Breast epithelium (tissue), 4 donors: Measurements from ENCODE around the gene TTC12. TPM values are rescaled to one million over a fixed set of nuclear protein-coding genes. Genes with fewer than 3 reads are reported as not detected.
"Not testable (repeated sequence)": the region's sequence is repeated elsewhere in the genome, so short reads cannot be mapped to it uniquely, and the experiment has no call there.

Source experiments
- DNase-seq, 2 donors: peaks; one replicate each; pipeline ENCODE4 v3.0.0-alpha.2; 2019; ENCODE audit warnings: low spot score in 2 of 2
- H3K27ac ChIP-seq, 2 donors: fragments of 200-600 bp; sonication (generic) in 1 of 2; one replicate each; pipeline ENCODE4 v1.5.1; 2016 to 2019; ENCODE audit warnings: mild to moderate bottlenecking in 1 of 2
- H3K27me3 ChIP-seq, 2 donors: fragments of 200-600 bp; sonication (generic) in 1 of 2; one replicate each; pipeline versions ENCODE4 v1.5.1 to v1.6.0; 2017 to 2019; ENCODE audit warnings: control low read depth in 1 of 2, mild to moderate bottlenecking in 1 of 2
- H3K36me3 ChIP-seq: fragments of 200-600 bp; one replicate; pipeline ENCODE4 v1.5.1; 2019
- H3K4me1 ChIP-seq, 2 donors: fragments of 200-600 bp; sonication (generic); one replicate each; pipeline ENCODE4 v1.5.1; 2016 to 2019; ENCODE audit warnings: control low read depth in 1 of 2
- H3K4me3 ChIP-seq, 3 donors: fragments of 200-600 bp; sonication (generic); 1 replicate in 2 of 3; 2 replicates in 1 of 3; pipeline ENCODE4 v1.5.1; 2016 to 2019; ENCODE audit warnings: mild to moderate bottlenecking in 3 of 3, moderate library complexity in 2 of 3
- H3K9me3 ChIP-seq, 2 donors: fragments of 200-600 bp; sonication (generic) in 1 of 2; one replicate each; pipeline ENCODE4 v1.5.1; 2016 to 2019; ENCODE audit warnings: control low read depth in 1 of 2
- POLR2A ChIP-seq: fragments of 450-650 bp; IDR thresholded peaks from one replicate; pipeline ENCODE4 v1.6.1; 2016; ENCODE audit warnings: antibody characterized with exemption, mild to moderate bottlenecking, moderate library complexity
- POLR2AphosphoS5 ChIP-seq, 3 donors: sonication (generic); formaldehyde crosslinking; IDR thresholded peaks; one replicate each; pipeline ENCODE4 v1.6.1; 2017; ENCODE audit warnings: antibody characterized with exemption in 3 of 3
- intact Hi-C: fragments of 100-400 bp; cut with DNase I; formaldehyde crosslinking; loops from one replicate; pipeline ENCODE4 v1.15.1; 2023; ENCODE audit warnings: low total_unique reads
- total RNA-seq, 3 donors: library from RNA; depleted of rRNA; stranded (reverse); fragments of >200 nt; gene quantifications; one replicate each; pipeline ENCODE4 v1.1.0, GENCODE V29; 2016
- TF ChIP-seq, protein P1 (sequence below), 3 donors: fragments of 450-650 bp; IDR thresholded peaks; one replicate each; pipeline ENCODE4 v1.5.1; 2016 to 2017; ENCODE audit warnings: antibody characterized with exemption in 3 of 3, mild to moderate bottlenecking in 3 of 3, moderate library complexity in 3 of 3

TTC12 gene
- total RNA-seq, 3 donors from 2014 or later: 12.3 to 48.4 (median 43.6) TPM

DNA sequence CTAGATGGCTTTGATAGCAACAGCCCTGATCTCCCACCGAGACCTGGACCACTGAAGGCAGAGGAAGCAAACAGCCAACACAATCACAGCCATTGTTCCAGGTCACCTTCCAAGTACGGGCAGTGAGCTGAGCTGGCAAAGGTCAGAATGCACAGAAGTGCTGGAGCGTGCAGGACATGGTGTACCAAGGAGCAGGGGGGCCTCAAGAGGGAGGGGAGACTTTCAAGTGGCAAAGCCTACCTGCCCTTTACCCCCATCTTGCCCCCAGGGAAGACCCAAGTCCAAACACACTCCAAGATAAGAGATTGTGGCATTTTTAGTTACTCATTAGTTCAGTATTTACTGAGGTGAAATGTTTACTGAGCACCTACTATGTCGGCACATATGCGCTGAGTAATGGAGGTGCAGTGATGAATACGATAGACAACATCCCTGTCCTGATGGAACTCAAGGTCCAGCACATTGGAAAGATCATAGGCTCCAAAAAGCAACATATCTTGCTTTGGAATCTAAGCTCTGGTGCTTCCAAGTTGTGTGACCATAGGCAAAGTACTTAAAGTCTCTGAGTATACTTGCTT is 26.0 kb upstream of the TTC12 start:
- H3K36me3 ChIP-seq: no peaks in the 10 kb centered on the region
- no peaks in the 10 kb centered on the region for H3K9me3 ChIP-seq
- no peak overlapping the region for H3K4me3 ChIP-seq
- H3K4me1 ChIP-seq: no peaks in the 10 kb centered on the region
- H3K27me3 ChIP-seq: no peaks in the 10 kb centered on the region
- no peak overlapping the region for H3K27ac ChIP-seq
- DNase-seq: no peak
- TF ChIP-seq, protein P1, sequence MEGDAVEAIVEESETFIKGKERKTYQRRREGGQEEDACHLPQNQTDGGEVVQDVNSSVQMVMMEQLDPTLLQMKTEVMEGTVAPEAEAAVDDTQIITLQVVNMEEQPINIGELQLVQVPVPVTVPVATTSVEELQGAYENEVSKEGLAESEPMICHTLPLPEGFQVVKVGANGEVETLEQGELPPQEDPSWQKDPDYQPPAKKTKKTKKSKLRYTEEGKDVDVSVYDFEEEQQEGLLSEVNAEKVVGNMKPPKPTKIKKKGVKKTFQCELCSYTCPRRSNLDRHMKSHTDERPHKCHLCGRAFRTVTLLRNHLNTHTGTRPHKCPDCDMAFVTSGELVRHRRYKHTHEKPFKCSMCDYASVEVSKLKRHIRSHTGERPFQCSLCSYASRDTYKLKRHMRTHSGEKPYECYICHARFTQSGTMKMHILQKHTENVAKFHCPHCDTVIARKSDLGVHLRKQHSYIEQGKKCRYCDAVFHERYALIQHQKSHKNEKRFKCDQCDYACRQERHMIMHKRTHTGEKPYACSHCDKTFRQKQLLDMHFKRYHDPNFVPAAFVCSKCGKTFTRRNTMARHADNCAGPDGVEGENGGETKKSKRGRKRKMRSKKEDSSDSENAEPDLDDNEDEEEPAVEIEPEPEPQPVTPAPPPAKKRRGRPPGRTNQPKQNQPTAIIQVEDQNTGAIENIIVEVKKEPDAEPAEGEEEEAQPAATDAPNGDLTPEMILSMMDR (IDR thresholded peaks at IDR 0.05): no peak
- no peak for TF ChIP-seq POLR2A
- no peak for TF ChIP-seq POLR2AphosphoS5 (IDR thresholded peaks at IDR 0.05)
- intact Hi-C loops: no loop called here

DNA sequence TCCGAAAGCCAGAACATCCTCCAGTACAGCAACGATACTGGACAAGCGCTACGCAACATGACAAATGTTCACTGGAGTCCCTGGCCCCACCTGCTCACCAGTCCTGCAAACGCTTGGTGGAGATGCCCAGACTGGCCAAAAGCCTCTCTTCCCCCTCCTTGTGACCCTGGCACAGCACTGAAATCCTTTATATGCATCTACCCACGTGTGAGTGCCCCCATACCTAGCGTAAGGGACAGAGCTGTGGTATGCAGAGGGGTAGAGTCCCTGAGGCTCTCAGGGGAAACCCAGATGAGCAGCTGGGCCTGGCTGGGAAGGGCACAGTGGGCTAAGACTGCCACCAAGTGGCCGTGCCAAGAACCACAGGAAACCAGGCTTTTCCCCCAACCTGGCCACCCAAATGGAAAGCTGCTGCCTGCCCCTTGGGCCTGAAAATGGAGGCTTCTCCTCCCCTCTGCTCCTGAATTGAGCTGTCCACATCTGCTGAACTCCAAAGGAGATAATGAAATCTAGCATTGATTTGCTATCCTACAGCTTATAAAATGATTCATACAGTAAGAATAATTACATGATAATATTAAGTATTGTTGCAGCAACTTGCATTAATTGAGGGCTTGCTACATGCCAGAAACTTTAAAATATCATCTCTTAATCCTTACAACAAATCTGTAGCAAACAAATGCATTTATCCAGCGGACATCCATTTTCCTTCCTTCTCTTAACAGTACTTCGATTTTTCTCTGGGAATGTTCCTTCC is 24.8 kb upstream of the TTC12 start:
- H3K27me3 ChIP-seq: no peaks in the 10 kb centered on the region
- no peak for TF ChIP-seq POLR2AphosphoS5 (IDR thresholded peaks at IDR 0.05)
- TF ChIP-seq, protein P1 (IDR thresholded peaks at IDR 0.05): peak; percentile 48 to 90 (median 84)
- no peaks in the 10 kb centered on the region for H3K9me3 ChIP-seq
- H3K4me3 ChIP-seq: no peak overlapping the region
- intact Hi-C loops: no loop called here
- DNase-seq: no peak
- no peaks in the 10 kb centered on the region for H3K36me3 ChIP-seq
- H3K27ac ChIP-seq: no peak overlapping the region
- H3K4me1 ChIP-seq: no peaks in the 10 kb centered on the region

DNA sequence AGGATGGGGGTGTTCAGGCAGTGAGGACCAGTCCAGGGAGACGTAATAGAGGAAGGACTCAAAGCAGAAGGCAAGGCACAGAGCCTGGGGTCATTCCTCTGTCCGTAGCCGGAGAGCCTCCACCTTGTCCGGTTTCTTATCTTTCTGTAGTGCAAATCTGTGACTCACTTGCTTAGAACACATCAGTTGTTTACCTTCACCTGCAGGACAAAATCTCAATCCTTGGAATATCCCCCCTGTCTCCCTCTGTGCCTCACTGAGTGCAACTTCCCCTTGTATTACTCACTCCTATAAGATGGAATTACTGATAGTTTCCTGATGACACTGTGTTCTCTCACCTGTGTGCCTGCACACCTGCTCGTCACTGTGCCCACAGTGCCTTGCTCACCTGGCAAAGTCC is 20.4 kb upstream of the TTC12 start:
- Histone ChIP-seq H3K4me1 (no peaks in the 10 kb centered on the region), H3K9me3 (no peaks in the 10 kb centered on the region), H3K36me3 (no peaks in the 10 kb centered on the region), H3K27me3 (no peaks in the 10 kb centered on the region), H3K27ac (no peak overlapping the region), H3K4me3 (no peak overlapping the region)
- intact Hi-C loops: no loop called here
- TF ChIP-seq, protein P1 (IDR thresholded peaks at IDR 0.05): no peak
- TF ChIP-seq POLR2A (no peak), POLR2AphosphoS5 (IDR thresholded peaks at IDR 0.05) (no peak)
- no peak for DNase-seq

DNA sequence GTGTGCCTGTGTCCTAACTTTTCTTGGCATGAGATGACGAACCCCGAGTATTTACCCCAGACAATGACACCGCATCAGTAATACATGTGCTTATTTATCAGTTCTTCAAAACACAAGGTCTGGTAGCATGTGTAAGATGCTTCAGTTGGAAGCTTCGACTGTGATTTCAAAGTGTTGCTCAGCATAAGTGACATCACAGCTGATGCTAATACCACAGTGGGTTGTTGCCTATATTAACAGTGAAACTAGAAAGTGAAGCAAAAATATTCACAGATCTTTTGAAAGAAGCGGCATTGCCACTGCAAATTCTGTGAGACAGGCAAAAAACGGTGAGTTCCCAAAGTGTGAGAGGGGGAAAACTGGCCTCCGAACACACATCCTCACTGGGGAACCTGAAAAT is 18.4 kb upstream of the TTC12 start:
- TF ChIP-seq, protein P1 (IDR thresholded peaks at IDR 0.05): no peak
- TF ChIP-seq POLR2AphosphoS5 (IDR thresholded peaks at IDR 0.05) (no peak), POLR2A (no peak)
- Histone ChIP-seq H3K9me3 (no peaks in the 10 kb centered on the region), H3K4me1 (no peaks in the 10 kb centered on the region), H3K36me3 (no peaks in the 10 kb centered on the region), H3K27me3 (no peaks in the 10 kb centered on the region), H3K4me3 (no peak overlapping the region), H3K27ac (no peak overlapping the region)
- intact Hi-C loops: no loop called here
- DNase-seq: no peak

DNA sequence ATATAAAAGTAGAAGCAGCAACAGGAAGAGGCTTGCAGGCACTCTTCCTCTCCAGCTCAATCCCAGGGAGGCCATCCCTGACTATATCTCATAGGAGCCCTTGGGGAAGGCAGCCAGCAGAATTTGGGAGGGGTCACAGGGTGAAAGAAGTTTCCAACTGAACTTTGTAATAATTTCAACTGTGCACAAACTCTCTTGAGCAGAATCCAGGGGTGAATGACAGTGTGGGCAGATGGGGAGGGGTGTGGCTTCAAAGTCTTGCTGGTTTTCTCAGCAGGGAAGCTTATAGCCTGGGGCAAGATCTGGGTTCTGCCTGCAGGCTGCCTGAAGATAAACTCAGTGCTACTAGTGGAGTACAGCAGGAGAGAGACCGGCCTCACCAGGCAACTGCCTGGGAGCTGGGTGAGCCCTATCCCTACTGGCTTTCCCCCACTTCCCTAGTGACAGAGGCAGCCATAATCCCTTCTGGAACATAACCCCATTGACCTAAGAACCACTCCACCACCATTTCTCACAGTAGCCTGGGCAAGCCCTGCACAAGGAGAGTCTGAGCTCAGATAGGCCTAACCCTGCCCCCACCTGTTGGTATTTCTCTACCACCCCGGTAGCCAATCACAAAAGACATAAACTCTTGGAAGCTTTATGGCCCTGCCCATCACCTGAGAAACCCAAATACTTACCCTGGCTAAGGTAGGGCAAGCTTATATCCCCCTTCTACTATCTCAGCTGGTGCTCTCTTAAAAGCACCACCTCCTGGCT is 17.8 kb upstream of the TTC12 start:
- no peaks in the 10 kb centered on the region for H3K27me3 ChIP-seq
- DNase-seq: no peak
- intact Hi-C loops: no loop called here
- H3K27ac ChIP-seq: no peak overlapping the region
- H3K36me3 ChIP-seq: no peaks in the 10 kb centered on the region
- no peak overlapping the region for H3K4me3 ChIP-seq
- TF ChIP-seq POLR2AphosphoS5 (IDR thresholded peaks at IDR 0.05) (no peak), POLR2A (no peak)
- TF ChIP-seq, protein P1 (IDR thresholded peaks at IDR 0.05): no peak
- no peaks in the 10 kb centered on the region for H3K9me3 ChIP-seq
- H3K4me1 ChIP-seq: no peaks in the 10 kb centered on the region

DNA sequence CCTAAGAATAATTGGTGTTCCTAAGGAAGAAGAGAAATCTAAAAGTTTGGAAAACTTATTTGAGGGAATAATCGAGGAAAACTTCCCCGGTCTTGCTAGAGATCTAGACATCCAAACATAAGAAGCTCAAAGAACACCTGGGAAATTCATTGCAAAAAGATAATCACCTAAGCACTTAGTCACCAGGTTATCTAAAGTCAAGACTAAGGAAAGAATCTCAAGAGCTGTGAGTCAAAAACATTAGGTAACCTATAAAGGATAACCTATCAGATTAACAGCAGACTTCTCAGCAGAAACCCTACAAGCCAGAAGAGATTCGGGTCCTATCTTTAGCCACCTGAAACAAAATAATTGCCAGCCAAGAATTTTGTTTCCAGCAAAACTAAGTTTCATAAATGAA is 15.9 kb upstream of the TTC12 start:
- H3K36me3 ChIP-seq, H3K4me3 ChIP-seq, DNase-seq, H3K4me1 ChIP-seq, H3K9me3 ChIP-seq, intact Hi-C loops, H3K27me3 ChIP-seq, H3K27ac ChIP-seq: not testable (repeated sequence)
